Measurements from ENCODE around the gene RAB34.

RAB34 gene, protein sequence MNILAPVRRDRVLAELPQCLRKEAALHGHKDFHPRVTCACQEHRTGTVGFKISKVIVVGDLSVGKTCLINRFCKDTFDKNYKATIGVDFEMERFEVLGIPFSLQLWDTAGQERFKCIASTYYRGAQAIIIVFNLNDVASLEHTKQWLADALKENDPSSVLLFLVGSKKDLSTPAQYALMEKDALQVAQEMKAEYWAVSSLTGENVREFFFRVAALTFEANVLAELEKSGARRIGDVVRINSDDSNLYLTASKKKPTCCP

DNA sequence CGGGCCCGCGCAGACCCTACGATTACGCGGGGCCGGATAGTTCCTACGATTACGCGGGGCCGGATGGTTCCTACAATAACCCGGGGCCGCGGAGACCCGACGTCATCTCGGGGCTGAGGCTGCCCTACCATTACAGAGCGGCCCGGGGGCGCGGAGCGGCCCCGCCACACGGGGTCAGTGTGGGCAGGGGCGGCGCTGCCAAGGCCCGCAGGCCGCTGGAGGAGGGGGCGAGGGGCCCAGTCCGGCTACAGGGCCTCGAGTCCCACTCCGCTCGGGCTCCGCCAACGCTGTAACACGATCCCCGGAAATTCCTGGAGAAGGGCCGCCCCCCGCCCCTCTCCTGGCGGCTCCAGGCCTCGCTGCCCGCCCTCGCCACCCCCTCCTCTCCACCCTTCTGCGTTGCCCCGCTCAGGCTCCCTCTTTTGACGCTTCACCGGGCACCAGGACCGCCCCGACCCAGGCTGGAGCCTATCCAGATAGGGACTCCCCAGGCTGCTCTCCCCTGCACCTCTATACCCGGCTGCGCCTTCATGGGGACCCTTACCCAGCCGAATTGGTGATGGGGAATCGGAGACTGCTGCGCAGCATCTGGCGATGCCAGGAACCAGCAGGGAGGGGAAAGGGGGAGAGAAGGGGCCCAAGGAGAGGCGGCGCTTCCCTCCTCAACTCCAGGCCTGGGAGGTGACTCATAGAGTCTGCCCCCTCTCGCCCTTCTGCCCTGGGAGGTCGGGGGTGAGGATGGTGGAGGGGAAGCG lies at the start of gene RAB34:
RAB34 (minus strand) TSS at position 291 of the 755 bp plus-strand sequence. CDS start 602 bp downstream, outside the sequence.
- DNase-seq = peak; percentile 92

DNA sequence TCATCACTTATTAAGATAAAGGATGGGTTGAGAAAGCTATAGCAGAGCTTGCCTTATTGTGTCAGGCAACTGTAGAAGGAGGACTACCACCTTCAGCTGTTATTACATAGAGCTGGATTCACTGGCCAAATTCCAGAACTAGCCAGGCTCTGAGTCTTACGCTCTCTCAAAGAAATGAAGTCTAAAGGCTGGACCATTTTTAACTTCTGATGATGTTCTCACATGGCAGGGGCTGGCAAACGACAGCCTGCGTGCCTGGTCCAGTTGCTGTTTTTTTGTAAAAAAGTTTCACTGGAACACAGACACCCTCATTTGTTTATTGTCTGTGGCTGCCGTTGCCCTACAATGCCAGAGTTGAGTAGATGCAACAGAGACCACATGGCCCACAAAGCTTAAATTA lies 47.4 kb upstream of the RAB34 start:
- DNase-seq = no peak

GRCh38 chr17:28763804-28764266 lies 46.2 kb upstream of the RAB34 start:
- peak; percentile 78 for DNase-seq

GRCh38 chr17:28763137-28763799 lies 45.6 kb upstream of the RAB34 start:
- DNase-seq = no peak

GRCh38 chr17:28760601-28761562 lies 43.2 kb upstream of the RAB34 start:
- DNase-seq = no peak

GRCh38 chr17:28759256-28759865 lies 41.7 kb upstream of the RAB34 start:
- no peak for DNase-seq

DNA sequence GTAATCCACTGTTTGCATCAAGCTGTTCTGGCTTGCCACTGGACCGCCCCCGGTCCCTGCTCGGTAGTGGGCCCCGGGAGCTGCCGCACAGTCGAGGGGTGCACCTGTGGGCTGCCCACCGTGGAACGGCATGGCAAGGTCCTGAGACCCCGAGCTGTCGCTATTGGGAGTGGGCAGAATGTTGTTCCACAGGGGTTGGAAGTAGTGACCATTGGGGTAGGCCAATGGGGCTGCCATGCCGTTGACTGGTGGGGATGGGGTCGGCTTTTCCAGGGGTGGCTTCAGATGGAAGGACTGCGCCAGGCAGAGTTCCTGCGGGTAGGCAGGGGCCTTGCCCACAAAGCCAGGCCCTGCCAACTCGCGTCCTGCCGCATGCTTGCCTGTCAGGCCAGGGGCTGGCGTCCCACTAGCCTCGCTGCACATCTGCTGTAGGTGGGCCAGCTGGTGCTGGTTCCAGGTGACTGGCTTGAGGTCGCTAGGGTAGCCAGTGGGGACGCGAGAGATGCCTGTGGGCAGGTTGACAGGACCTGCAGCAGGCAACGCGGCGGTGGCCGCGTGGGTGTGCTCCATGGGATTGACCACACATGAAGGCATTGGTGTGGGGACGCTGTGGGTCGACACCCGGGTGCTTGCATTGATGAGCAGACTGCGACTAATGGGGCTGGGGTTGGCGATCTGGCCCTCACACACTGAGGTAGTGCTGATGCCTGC lies 40.9 kb upstream of the RAB34 start:
- DNase-seq = no peak

GRCh38 chr17:28756049-28756804 lies 38.6 kb upstream of the RAB34 start:
- no peak for DNase-seq

- DNase-seq = no peak
Observed at GRCh38 chr17:28755486-28755885, 37.8 kb upstream of the RAB34 start.

DNA sequence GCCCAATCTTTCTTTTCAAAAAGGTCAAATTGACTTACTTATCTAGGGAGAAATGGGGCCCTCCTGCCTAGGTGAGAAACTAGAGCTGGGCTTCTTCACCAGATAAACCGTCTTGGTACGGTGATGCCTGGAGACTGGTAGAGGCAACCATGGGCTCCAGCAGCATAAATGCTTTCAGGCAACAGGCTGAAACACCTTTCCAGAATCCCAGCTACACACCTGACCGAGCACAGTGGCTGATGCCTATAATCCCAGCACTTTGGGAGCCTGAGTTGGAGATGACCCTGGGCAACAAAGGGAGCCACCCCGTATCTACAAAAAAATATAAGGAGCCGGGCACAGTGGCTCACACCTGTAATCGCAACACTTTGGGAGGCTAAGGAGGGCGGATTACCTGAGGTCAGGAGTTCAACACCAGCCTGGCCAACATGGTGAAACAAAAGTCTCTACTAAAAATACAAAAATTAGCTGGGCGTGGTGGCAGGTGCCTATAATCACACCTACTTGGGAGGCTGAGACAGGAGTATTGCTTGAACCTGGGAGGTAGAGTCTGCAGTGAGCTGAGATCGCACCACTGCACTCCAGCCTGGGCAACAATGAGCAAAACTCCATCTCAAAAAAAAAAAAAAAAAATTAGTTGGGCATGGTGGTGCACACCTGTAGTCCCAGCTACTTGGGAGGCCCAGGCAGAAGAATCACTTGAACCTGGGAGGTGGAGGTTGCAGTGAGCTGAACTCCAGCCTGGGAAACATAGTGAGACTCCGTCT lies 34.1 kb upstream of the RAB34 start:
- no peak for DNase-seq

DNA sequence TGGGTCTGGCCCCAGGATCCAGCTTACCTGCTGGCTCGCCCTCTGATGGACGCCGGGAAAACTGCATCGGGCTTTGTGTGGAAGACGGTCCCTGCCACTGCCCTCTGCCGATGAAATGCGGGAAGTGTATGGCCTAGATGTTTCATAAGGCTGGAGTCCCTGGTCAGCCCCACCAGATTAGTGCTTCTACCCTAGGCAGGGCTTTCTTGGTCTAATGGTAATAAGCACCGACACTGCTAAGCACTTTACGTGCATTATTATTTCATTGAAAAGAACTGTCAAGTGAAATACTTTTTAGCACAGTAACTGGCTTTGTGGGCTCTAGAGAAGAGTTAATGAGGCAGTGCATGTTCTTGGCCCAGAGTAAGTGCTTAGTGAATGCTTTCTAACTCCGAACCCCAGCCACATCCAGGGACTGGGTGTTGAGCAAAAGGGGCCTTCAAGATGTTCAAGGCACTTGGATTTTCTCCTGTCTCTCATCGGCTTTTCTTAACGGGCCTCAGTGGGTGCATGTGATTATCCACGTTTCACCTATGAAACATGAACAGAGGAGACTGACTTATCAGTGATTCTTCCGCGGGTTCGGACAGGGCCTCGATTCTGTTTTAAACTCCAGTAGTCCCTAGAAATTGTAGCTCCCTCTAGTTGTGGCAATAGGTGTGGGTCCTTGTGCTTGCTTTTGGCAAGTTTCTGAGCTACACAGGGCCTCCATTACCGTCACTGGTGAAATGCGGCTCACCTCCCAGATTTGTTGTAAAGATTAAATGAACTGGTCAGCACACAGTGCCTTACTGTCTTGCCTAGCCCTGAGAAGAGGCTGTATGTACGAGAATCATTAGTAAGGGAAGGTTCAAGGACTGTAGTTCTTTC lies 32.7 kb upstream of the RAB34 start:
- peak; percentile 90 for DNase-seq

DNA sequence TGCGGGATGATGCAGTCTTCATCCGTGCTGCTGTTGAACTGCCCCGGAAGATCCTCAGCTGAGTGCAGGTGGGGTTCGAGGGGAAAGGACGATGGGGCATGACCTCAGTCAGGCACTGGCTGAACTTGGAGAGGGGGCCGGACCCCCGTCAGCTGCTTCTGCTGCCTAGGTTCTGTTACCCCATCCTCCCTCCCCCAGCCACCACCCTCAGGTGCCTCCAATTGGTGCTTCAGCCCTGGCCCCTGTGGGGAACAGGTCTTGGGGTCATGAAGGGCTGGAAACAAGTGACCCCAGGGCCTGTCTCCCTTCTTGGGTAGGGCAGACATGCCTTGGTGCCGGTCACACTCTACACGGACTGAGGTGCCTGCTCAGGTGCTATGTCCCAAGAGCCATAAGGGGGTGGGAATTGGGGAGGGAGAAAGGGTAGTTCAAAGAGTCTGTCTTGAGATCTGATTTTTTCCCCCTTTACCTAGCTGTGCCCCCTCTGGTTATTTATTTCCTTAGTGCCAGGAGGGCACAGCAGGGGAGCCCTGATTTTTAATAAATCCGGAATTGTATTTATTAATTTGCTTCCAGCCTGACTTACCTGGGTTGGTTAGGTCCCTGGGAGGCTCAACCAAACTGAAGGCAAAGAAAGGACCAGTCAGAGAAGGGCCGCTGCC lies 32.0 kb upstream of the RAB34 start:
- no peak for DNase-seq

GRCh38 chr17:28748852-28749515 lies 31.3 kb upstream of the RAB34 start:
- no peak for DNase-seq

DNA sequence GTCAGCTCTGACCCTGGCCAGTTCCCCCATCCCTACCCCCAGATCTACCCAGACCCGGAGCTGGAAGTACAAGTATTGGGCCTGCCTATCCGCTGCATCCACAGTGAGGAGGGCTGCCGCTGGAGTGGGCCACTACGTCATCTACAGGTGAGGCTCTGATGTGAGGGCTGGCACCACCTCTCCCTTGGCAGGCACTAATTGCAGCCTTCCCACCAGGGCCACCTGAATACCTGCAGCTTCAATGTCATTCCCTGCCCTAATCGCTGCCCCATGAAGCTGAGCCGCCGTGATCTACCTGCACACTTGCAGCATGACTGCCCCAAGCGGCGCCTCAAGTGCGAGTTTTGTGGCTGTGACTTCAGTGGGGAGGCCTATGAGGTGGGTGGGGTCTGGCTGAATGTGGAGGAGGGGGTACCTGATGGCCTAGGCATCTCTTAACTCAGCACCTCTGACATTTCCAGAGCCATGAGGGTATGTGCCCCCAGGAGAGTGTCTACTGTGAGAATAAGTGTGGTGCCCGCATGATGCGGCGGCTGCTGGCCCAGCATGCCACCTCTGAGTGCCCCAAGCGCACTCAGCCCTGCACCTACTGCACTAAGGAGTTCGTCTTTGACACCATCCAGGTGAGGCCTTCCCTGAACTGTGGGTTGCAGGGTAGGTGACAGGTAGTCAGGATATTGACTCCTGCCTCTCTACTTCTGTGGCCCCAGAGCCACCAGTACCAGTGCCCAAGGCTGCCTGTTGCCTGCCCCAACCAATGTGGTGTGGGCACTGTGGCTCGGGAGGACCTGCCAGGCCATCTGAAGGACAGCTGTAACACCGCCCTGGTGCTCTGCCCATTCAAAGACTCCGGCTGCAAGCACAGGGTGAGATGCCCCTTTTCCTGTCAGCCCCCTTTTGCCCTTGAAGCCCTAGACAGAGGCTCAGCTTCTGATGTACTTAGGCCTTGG lies 30.4 kb upstream of the RAB34 start:
- DNase-seq = no peak

GRCh38 chr17:28747051-28747691 lies 29.5 kb upstream of the RAB34 start:
- DNase-seq = peak; percentile 70

GRCh38 chr17:28746611-28747050 lies 29.0 kb upstream of the RAB34 start:
- peak; percentile 80 for DNase-seq
